GM19455 (cell line): ENCODE results near the gene PPFIBP1.
"Not testable (repeated sequence)": the region's sequence is repeated elsewhere in the genome, so short reads cannot be mapped to it uniquely, and the experiment has no call there.

ENCODE experiments used
- ATAC-seq: cut with Tn5 transposase; IDR thresholded peaks from one replicate; pipeline ENCODE4 v1.9.1; 2021; ENCODE audit not compliant: unreplicated experiment

The PPFIBP1 gene

GRCh38 chr12:27652174-27652763 lies 128.3 kb downstream of the PPFIBP1 start:
- ATAC-seq = no peak

- no peak for ATAC-seq
These were observed 129.7 kb downstream of the PPFIBP1 start for GRCh38 chr12:27653661-27654060.

GRCh38 chr12:27655476-27655875 lies 131.5 kb downstream of the PPFIBP1 start:
- ATAC-seq = not testable (repeated sequence)

GRCh38 chr12:27657296-27657695 lies 133.3 kb downstream of the PPFIBP1 start:
- no peak for ATAC-seq

- no peak for ATAC-seq
These were observed 141.7 kb downstream of the PPFIBP1 start for GRCh38 chr12:27665704-27666103.

- no peak for ATAC-seq
These were observed 142.5 kb downstream of the PPFIBP1 start for GRCh38 chr12:27666510-27666909.

- no peak for ATAC-seq
These were observed 143.5 kb downstream of the PPFIBP1 start for GRCh38 chr12:27667540-27667939.

GRCh38 chr12:27672051-27672450 lies 148.0 kb downstream of the PPFIBP1 start:
- ATAC-seq = no peak

- ATAC-seq = no peak
These were observed 148.6 kb downstream of the PPFIBP1 start for GRCh38 chr12:27672643-27673042.

- ATAC-seq = no peak
These were observed 149.2 kb downstream of the PPFIBP1 start for GRCh38 chr12:27673101-27673718.

- ATAC-seq = no peak
These were observed 151.0 kb downstream of the PPFIBP1 start for GRCh38 chr12:27674989-27675388.

GRCh38 chr12:27680619-27681018 lies 156.6 kb downstream of the PPFIBP1 start:
- ATAC-seq = no peak

- ATAC-seq = no peak
These were observed 158.5 kb downstream of the PPFIBP1 start for GRCh38 chr12:27682534-27682933.

GRCh38 chr12:27685274-27685673 lies 161.3 kb downstream of the PPFIBP1 start:
- no peak for ATAC-seq

GRCh38 chr12:27686147-27686546 lies 162.1 kb downstream of the PPFIBP1 start:
- no peak for ATAC-seq

GRCh38 chr12:27688671-27689070 lies 164.7 kb downstream of the PPFIBP1 start:
- no peak for ATAC-seq

GRCh38 chr12:27689558-27690180 lies 165.7 kb downstream of the PPFIBP1 start:
- ATAC-seq = no peak

GRCh38 chr12:27693403-27693802 lies 169.4 kb downstream of the PPFIBP1 start:
- no peak for ATAC-seq

- no peak for ATAC-seq
These were observed 171.7 kb downstream of the PPFIBP1 start for GRCh38 chr12:27695556-27696292.

GRCh38 chr12:27696293-27696652 lies 172.3 kb downstream of the PPFIBP1 start, which contains the start of gene REP15:
Gene REP15, plus strand, starts transcription at chr12:27696447. Its CDS starts 116 bp downstream, at chr12:27696563.
- ATAC-seq = no peak

- no peak for ATAC-seq
These were observed 173.0 kb downstream of the PPFIBP1 start for GRCh38 chr12:27696864-27697564.
